K562 (cell line): ENCODE measurements around the gene SCNN1A. TPM values are rescaled to one million over a fixed set of nuclear protein-coding genes. Genes with fewer than 3 reads are reported as not detected.

Source experiments
- ARID1B ChIP-seq: fragments of 450-650 bp; IDR thresholded peaks from 2 replicates; pipeline ENCODE4 v1.6.1; 2016; ENCODE audit warnings: antibody characterized with exemption, mild to moderate bottlenecking, inconsistent platforms
- CHD4 ChIP-seq: fragments of 200-600 bp; sonication (generic); IDR thresholded peaks from 3 replicates; pipeline ENCODE4 v1.6.1; 2012; ENCODE audit warnings: low read depth, mild to moderate bottlenecking, mixed read lengths, low read length, inconsistent platforms; ENCODE audit not compliant: insufficient read depth, insufficient replicate concordance, poor library complexity, severe bottlenecking
- CXXC5 ChIP-seq: fragments of 250-450 bp; sonication (Bioruptor Pico); IDR thresholded peaks from 2 replicates; pipeline ENCODE4 v1.8.0; 2022; ENCODE audit warnings: inconsistent platforms, mild to moderate bottlenecking, moderate library complexity
- ETV6 ChIP-seq, 3 experiments: fragments of 150-350 bp in 1 of 3; sonication (generic) in 1 of 3; formaldehyde crosslinking in 1 of 3; IDR thresholded peaks; 2 replicates each; pipeline versions ENCODE4 v1.6.1 to v1.8.0; 2014 to 2022; ENCODE audit warnings: borderline replicate concordance in 2 of 3, low read depth in 2 of 3, antibody characterized with exemption in 1 of 3, low read length in 1 of 3, mild to moderate bottlenecking in 1 of 3, missing genetic modification reagents in 1 of 3
- HMGN3 ChIP-seq: IDR thresholded peaks from 2 replicates; pipeline ENCODE4 v1.6.1; 2011; ENCODE audit warnings: borderline replicate concordance, low read depth, mild to moderate bottlenecking, mixed read lengths, low read length; ENCODE audit not compliant: insufficient read length; ENCODE audit errors: extremely low read depth
- MYNN ChIP-seq, 2 experiments: sonication (generic); formaldehyde crosslinking in 1 of 2; IDR thresholded peaks; 2 replicates each; pipeline versions ENCODE4 v1.5.0 to v1.6.1; 2016 to 2020; ENCODE audit warnings: antibody characterized with exemption in 1 of 2, missing genetic modification reagents in 1 of 2
- NBN ChIP-seq: fragments of 450-650 bp; IDR thresholded peaks from 2 replicates; pipeline ENCODE4 v1.6.1; 2016; ENCODE audit warnings: low read depth, mild to moderate bottlenecking
- NR4A1 ChIP-seq, 2 experiments: fragments of 250-450 bp in 1 of 2; fragments of 450-650 bp in 1 of 2; sonication (Bioruptor Pico) in 1 of 2; IDR thresholded peaks; 2 replicates each; pipeline versions ENCODE4 v1.4.0 to v1.6.1; 2016 to 2020; ENCODE audit warnings: mild to moderate bottlenecking in 2 of 2, missing compliant biosample characterization in 1 of 2, missing genetic modification characterization in 1 of 2, moderate library complexity in 1 of 2
- PHF21A ChIP-seq: fragments of 450-650 bp; IDR thresholded peaks from 2 replicates; pipeline ENCODE4 v1.6.1; 2017; ENCODE audit warnings: low read depth, borderline replicate concordance
- RAD21 ChIP-seq, 2 experiments: fragments of 250-450 bp in 1 of 2; fragments of 450-650 bp in 1 of 2; sonication (Bioruptor Pico) in 1 of 2; formaldehyde crosslinking in 1 of 2; IDR thresholded peaks in 1 of 2; conservative IDR thresholded peaks in 1 of 2; 2 replicates each; pipeline versions ENCODE4 v1.4.0 to v1.8.0; 2020 to 2022; ENCODE audit warnings: mild to moderate bottlenecking in 2 of 2, moderate library complexity in 1 of 2
- SAFB ChIP-seq: fragments of 200-400 bp; formaldehyde crosslinking; IDR thresholded peaks from 2 replicates; pipeline ENCODE4 v1.6.1; 2017; ENCODE audit warnings: low read depth, low read length, borderline replicate concordance
- SREBF2 ChIP-seq: sonication (generic); formaldehyde crosslinking; IDR thresholded peaks from 2 replicates; pipeline ENCODE4 v1.4.0; 2020; ENCODE audit warnings: mild to moderate bottlenecking, missing genetic modification reagents
- ZNF518B ChIP-seq: fragments of 250-450 bp; sonication (Bioruptor Pico); IDR thresholded peaks from 2 replicates; pipeline ENCODE4 v1.5.0; 2021; ENCODE audit warnings: mild to moderate bottlenecking, moderate library complexity
- ZNF584 ChIP-seq: fragments of 200-800 bp; sonication (Bioruptor generic); IDR thresholded peaks from 2 replicates; pipeline ENCODE4 v1.6.1; 2016; ENCODE audit warnings: low read depth, mild to moderate bottlenecking, missing genetic modification characterization, missing compliant biosample characterization
- ZSCAN29 ChIP-seq: fragments of 450-650 bp; IDR thresholded peaks from 2 replicates; pipeline ENCODE4 v1.6.1; 2017
- polyA plus RNA-seq, 8 experiments: library from polyadenylated mRNA; depleted of rRNA in 4 of 8; stranded (reverse) in 5 of 8; unstranded in 3 of 8; fragments of >200 nt; fragmentation: Nextera tagmentation in 2 of 8; fragmentation: Illumina TruSeq in 1 of 8; extraction: Ambion mirVana in 2 of 8; extraction: Trizol in 1 of 8; gene quantifications; 2 replicates each; pipeline versions ENCODE4 v1.2.1 to v1.2.3, GENCODE V29; 2011 to 2014; ENCODE audit warnings: inconsistent platforms in 1 of 8, missing spikeins in 1 of 8
- total RNA-seq, 7 experiments: library from RNA; depleted of rRNA in 6 of 7; stranded (reverse); fragments of >200 nt in 6 of 7; fragmentation: Illumina TruSeq in 2 of 7; extraction: Trizol in 2 of 7; gene quantifications; 2 replicates each; pipeline versions ENCODE4 v1.2.1 to v1.2.3, GENCODE V29; 2011 to 2021; ENCODE audit warnings: low replicate concordance in 1 of 7
- TF ChIP-seq, protein P1 (sequence below): sonication (generic); formaldehyde crosslinking; IDR thresholded peaks from 2 replicates; pipeline ENCODE4 v1.8.1; 2023; ENCODE audit warnings: mild to moderate bottlenecking, missing genetic modification reagents
- TF ChIP-seq, protein P2 (sequence below): sonication (generic); formaldehyde crosslinking; IDR thresholded peaks from 2 replicates; pipeline ENCODE4 v1.8.0; 2022; ENCODE audit warnings: missing genetic modification reagents, mild to moderate bottlenecking, moderate library complexity, borderline replicate concordance

The SCNN1A gene
- total and polyA plus RNA-seq, 9 of the 15 experiments (the other 6 are each of a cell fraction or from before 2014, with no cell fraction given): 0.15 to 0.49 (median 0.32) TPM; not detected in 5

GRCh38 chr12:6336079-6336888 is 39.1 kb downstream of the SCNN1A start (continued):
- TF ChIP-seq SAFB (no peak), ZNF584 (CRISPR knock-in tag) (no peak), ZNF518B (CRISPR knock-in tag) (no peak), ETV6 (IDR thresholded peaks at IDR 0.05; ENCODE audit: borderline replicate concordance in 1 of 2, low read depth in 2 of 2, low read length in 1 of 2) (peak; percentile 91; a peak in 3 of 4 replicates), ETV6 (CRISPR knock-in tag; IDR thresholded peaks at IDR 0.05; ENCODE audit: borderline replicate concordance) (no peak), MYNN (IDR thresholded peaks at IDR 0.05) (no peak), MYNN (CRISPR knock-in tag; IDR thresholded peaks at IDR 0.05) (no peak), CXXC5 (CRISPR knock-in tag) (0 out of 2 replicates have a peak, but pooled peaks have one; percentile 7), CHD4 (no peak), SREBF2 (CRISPR knock-in tag) (no peak), ARID1B (peak; percentile 68), HMGN3 (peak; percentile 35), ZSCAN29 (no peak), NR4A1 (CRISPR knock-in tag; IDR thresholded peaks at IDR 0.05) (no peak), NR4A1 (tag; IDR thresholded peaks at IDR 0.05) (0 out of 2 replicates have a peak, but pooled peaks have one; percentile 25), NBN (0 out of 2 replicates have a peak, but pooled peaks have one; percentile 51), PHF21A (peak; percentile 35; the same call in 1 of the 2 replicates), RAD21 (CRISPR knock-in tag; conservative IDR thresholded peaks at IDR 0.05 in 1 of 2, IDR thresholded peaks at IDR 0.05 in 1 of 2) (no peak)
- TF ChIP-seq, protein P1, sequence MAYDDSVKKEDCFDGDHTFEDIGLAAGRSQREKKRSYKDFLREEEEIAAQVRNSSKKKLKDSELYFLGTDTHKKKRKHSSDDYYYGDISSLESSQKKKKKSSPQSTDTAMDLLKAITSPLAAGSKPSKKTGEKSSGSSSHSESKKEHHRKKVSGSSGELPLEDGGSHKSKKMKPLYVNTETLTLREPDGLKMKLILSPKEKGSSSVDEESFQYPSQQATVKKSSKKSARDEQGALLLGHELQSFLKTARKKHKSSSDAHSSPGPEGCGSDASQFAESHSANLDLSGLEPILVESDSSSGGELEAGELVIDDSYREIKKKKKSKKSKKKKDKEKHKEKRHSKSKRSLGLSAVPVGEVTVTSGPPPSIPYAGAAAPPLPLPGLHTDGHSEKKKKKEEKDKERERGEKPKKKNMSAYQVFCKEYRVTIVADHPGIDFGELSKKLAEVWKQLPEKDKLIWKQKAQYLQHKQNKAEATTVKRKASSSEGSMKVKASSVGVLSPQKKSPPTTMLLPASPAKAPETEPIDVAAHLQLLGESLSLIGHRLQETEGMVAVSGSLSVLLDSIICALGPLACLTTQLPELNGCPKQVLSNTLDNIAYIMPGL (CRISPR knock-in tag): no peak
- TF ChIP-seq, protein P2, sequence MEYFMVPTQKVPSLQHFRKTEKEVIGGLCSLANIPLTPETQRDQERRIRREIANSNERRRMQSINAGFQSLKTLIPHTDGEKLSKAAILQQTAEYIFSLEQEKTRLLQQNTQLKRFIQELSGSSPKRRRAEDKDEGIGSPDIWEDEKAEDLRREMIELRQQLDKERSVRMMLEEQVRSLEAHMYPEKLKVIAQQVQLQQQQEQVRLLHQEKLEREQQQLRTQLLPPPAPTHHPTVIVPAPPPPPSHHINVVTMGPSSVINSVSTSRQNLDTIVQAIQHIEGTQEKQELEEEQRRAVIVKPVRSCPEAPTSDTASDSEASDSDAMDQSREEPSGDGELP (CRISPR knock-in tag): no peak; the same call in 1 of the 2 replicates
